Spinal cord (tissue), 10 donors: ENCODE results near the gene PRDX1. TPM values are rescaled to one million over a fixed set of nuclear protein-coding genes. Genes with fewer than 3 reads are reported as not detected.

Experiments
- DNase-seq, 6 donors: peaks; one replicate each; pipeline versions ENCODE4 v3.0.0 to v3.0.0-alpha.2; 2013 to 2015; ENCODE audit warnings: low spot score in 6 of 6, low read depth in 4 of 6
- H3K27ac ChIP-seq: one replicate; pipeline ENCODE4 v1.5.1; 2013; ENCODE audit warnings: low read depth, low read length, control low read depth
- H3K27me3 ChIP-seq: one replicate; pipeline ENCODE4 v1.6.1; 2013; ENCODE audit warnings: low read length; ENCODE audit not compliant: control insufficient read depth, insufficient read depth
- H3K36me3 ChIP-seq: one replicate; pipeline ENCODE4 v1.6.1; 2013; ENCODE audit warnings: low read length; ENCODE audit not compliant: control insufficient read depth, insufficient read depth
- H3K4me1 ChIP-seq: one replicate; pipeline ENCODE4 v1.6.1; 2013; ENCODE audit warnings: low read length; ENCODE audit not compliant: control insufficient read depth, insufficient read depth
- H3K4me3 ChIP-seq: one replicate; pipeline ENCODE4 v1.5.1; 2013; ENCODE audit warnings: low read depth, low read length, control low read depth
- H3K9me3 ChIP-seq: one replicate; pipeline ENCODE4 v1.6.1; 2013; ENCODE audit warnings: low read length; ENCODE audit not compliant: control insufficient read depth, insufficient read depth
- whole genome bisulfite sequencing: methylation state at CpG from one replicate; pipeline ENCODE4 v1.1.5; 2013; ENCODE audit warnings: missing lambda C conversion rate; ENCODE audit not compliant: insufficient coverage; 5-methylcytosine and 5-hydroxymethylcytosine counted together
- long read RNA-seq, 4 donors: transcript quantifications; one replicate each; lab custom pipeline, GENCODE V29; 2026
- polyA plus RNA-seq, 2 donors: library from polyadenylated mRNA; unstranded; fragments of 120-200 nt; gene quantifications; one replicate each; pipeline ENCODE4 v1.2.1, GENCODE V29; 2013; ENCODE audit not compliant: insufficient read length in 2 of 2
- total RNA-seq, 2 donors: library from RNA; depleted of rRNA in 1 of 2; stranded (reverse); fragments of 120-200 nt in 1 of 2; fragments of >200 nt in 1 of 2; gene quantifications; one replicate each; pipeline versions ENCODE4 v1.2.3 to v1.2.4, GENCODE V29; 2013 to 2014
- donor health status: healthy.

The PRDX1 gene
- total RNA-seq (100 to 1,000 TPM; 474 to 504 TPM), polyA plus RNA-seq (100 to 1,000 TPM; 393 to 481 TPM)
- long read RNA-seq, donor 1, transcript PRDX1-202 (6 exons, 1,021 nt): major isoform, 330 of 405 reads
- long read RNA-seq, donor 1, transcript PRDX1-201 (6 exons, 1,234 nt): minor isoform, 5 of 405 reads
- long read RNA-seq, donor 1, partial matches to known transcripts: 70 of 405 reads
- long read RNA-seq, donor 1, other reads (novel, unspliced or antisense): 0 of 405 reads
- long read RNA-seq, donor 2, transcript PRDX1-202 (6 exons, 1,021 nt): major isoform, 131 of 148 reads
- long read RNA-seq, donor 2, partial matches to known transcripts: 17 of 148 reads
- long read RNA-seq, donor 2, other reads (novel, unspliced or antisense): 0 of 148 reads
- long read RNA-seq, donor 3, transcript PRDX1-202 (6 exons, 1,021 nt): major isoform, 171 of 203 reads
- long read RNA-seq, donor 3, partial matches to known transcripts: 32 of 203 reads
- long read RNA-seq, donor 3, other reads (novel, unspliced or antisense): 0 of 203 reads
- long read RNA-seq, donor 4, transcript PRDX1-202 (6 exons, 1,021 nt): major isoform, 296 of 1,325 reads
- long read RNA-seq, donor 4, partial matches to known transcripts: 963 of 1,325 reads
- long read RNA-seq, donor 4, other reads (novel, unspliced or antisense): 66 of 1,325 reads

DNA sequence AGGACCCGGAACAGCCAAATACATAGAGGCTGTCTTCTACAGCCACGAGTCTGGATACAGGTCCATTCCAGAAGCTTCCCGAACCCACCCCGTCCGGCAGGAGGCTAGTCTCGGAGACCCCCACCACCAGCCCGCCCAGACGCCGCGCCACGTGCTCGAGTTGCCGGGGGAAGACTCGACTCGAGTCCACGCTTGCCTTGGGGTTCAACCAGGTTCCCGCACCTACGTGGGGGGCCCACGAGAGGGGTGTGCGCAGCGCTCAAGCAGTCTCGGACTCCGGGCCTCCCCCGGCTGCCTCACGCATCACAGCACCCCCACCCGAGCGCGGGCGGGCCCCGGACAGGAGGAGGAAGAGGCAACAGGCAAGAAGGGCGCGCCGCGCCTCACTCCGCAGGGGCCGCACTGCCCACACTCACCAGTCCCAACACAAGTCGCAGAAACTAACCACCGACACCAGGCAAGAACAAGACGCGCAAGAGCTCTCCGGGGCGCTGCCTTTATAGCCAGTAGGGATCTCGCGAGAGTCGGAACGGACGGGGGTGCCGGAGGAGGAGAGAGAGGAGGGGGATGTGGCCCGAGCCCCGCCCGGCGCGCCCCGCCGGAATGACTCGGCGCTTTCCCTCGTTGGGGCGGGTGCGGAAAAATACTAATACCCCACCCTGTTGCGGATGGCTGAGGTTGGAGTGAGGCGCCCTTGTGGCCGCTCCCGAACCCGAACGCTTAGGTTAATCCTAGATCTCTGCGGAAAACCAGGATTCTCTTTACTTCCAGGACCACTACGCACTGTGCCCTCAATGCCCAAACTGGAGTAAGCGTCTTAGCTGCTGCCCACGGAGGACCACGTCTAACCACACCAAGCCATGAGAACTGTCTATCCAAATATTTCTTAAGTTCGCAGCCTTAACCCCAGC lies at the start of gene PRDX1:
Gene PRDX1 (minus strand): TSS at position 472 of the 911 bp plus-strand sequence. CDS start 2,841 bp downstream, outside the sequence.
- Histone ChIP-seq H3K36me3 (peaks cover 11% of the 10 kb centered on the region), H3K4me1 (peaks cover 25% of the 10 kb centered on the region), H3K4me3 (peak within 1 kb of the TSS; percentile 87), H3K9me3 (no peaks in the 10 kb centered on the region), H3K27ac (peak within 1 kb of the TSS; percentile 89), H3K27me3 (no peaks in the 10 kb centered on the region)
- under 1% methylated on average over 37 of the region's 72 CpGs for WGBS
- peak; percentile 90 to 99 (median 93) for DNase-seq

DNA sequence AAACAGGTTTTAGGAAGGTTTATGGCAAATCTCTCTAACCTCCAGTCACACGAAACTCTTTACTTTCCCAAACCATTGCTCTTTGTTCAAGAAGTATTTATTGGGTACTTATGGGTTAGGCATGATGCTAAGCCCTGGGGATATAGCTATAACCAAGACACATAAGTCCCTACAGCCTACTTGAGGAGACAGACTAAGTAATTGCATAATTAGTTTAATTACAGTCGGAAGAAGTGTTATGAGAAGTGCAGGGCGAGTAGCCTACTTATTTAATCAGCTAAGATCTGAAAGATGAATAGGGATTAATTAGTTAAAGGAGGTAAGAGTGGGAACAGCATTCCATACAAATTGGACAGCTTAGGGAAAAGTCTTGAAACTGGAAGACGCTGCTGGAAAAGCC lies 48.9 kb upstream of the PRDX1 start:
- Histone ChIP-seq H3K27me3 (no peaks in the 10 kb centered on the region), H3K27ac (no peak overlapping the region), H3K4me1 (no peaks in the 10 kb centered on the region), H3K9me3 (no peaks in the 10 kb centered on the region), H3K36me3 (peaks cover 31% of the 10 kb centered on the region), H3K4me3 (no peak overlapping the region)
- WGBS: 72% methylated on average over 3 of the region's 4 CpGs
- DNase-seq: peak in 1 of 6 donors; percentile 82

DNA sequence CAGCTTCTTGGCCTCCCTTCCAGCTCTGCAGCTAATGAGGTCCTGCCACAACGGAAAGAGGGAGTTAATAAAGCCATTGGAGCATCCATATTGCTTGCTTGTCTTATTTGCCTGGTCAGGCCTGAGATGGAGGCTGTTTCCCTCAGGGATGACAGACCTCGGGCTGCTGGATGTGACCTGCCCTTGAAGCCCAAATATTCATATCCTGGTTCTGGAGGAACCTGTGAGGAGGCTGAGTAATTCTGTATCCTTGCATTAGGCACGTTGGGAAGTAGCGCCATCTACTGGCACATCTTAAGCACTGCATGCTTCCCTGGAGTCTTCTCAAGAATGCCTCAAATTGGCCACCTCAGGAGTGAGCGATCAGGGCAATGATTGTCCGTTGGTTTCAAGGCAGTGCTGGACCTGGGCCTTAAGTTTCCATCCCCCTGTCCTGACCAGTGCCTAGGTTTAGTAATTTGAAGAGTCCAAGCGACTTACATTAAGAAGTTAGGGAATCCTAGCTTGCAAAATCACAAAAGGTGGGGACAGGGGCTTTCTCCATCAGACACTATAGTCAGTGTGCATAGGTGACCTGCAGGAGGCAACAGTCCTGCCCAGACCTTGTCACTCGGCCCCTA lies 48.4 kb upstream of the PRDX1 start:
- Histone ChIP-seq H3K4me3 (no peak overlapping the region), H3K36me3 (peaks cover 31% of the 10 kb centered on the region), H3K9me3 (no peaks in the 10 kb centered on the region), H3K27ac (no peak overlapping the region), H3K4me1 (no peaks in the 10 kb centered on the region), H3K27me3 (no peaks in the 10 kb centered on the region)
- WGBS: 0% methylated on average over 4 of the region's 8 CpGs
- peak; percentile 45 to 90 (median 54) for DNase-seq

DNA sequence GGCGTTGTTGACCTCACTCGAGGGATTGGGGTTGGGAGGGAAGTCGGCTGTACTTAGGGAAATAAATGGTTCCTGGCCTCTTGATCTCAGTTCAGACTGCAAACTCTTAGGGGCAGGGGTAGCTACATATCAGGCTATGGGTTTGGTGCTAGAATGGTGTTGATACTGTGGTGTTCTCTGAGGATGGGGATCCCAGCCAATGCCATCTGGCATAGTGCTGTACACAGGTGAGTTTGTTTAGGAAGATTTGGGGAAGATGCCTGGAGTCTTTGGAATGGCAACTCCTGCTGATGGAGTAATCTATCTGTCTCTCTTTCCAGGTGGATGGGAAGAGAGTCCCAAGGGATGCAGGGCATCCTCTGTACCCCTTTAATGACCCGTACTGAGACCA lies 47.9 kb upstream of the PRDX1 start:
- H3K27ac ChIP-seq: no peak overlapping the region
- no peak for DNase-seq
- H3K36me3 ChIP-seq: peaks cover 31% of the 10 kb centered on the region
- H3K9me3 ChIP-seq: no peaks in the 10 kb centered on the region
- no peaks in the 10 kb centered on the region for H3K4me1 ChIP-seq
- no peak overlapping the region for H3K4me3 ChIP-seq
- H3K27me3 ChIP-seq: no peaks in the 10 kb centered on the region
- 60% methylated on average over 4 of the region's 4 CpGs for WGBS

DNA sequence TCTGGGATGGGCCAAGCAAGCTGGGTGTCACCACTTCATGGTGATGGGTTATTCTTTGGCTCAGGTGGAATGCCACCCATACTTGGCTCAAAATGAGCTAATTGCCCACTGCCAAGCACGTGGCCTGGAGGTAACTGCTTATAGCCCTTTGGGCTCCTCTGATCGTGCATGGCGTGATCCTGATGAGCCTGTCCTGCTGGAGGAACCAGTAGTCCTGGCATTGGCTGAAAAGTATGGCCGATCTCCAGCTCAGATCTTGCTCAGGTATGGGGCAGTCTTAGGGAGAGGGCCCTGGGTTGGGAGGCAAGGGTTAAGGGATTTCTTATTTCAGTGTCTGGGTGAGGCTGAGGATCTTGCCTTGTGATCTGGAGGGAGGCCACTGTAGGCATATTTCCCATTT lies 46.7 kb upstream of the PRDX1 start:
- H3K9me3 ChIP-seq: no peaks in the 10 kb centered on the region
- H3K36me3 ChIP-seq: peaks cover 31% of the 10 kb centered on the region
- H3K27ac ChIP-seq: no peak overlapping the region
- H3K27me3 ChIP-seq: no peaks in the 10 kb centered on the region
- H3K4me1 ChIP-seq: no peaks in the 10 kb centered on the region
- 95% methylated on average over 4 of the region's 4 CpGs for WGBS
- DNase-seq: no peak
- H3K4me3 ChIP-seq: no peak overlapping the region

DNA sequence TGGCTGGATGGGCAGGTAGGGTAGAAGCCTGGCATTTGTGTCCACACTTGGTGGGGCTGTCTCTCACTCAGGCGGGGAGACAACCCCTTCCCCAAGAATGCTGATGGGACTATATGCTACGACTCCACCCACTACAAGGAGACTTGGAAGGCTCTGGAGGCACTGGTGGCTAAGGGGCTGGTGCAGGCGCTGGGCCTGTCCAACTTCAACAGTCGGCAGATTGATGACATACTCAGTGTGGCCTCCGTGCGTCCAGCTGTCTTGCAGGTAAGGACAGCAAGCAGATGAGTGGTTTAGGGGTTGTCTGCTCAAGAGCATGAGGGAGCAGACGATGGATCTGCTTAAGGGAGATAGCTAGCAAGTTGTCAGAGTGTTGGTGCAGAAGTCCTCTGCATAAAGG lies 46.2 kb upstream of the PRDX1 start:
- DNase-seq: no peak
- H3K27me3 ChIP-seq: no peaks in the 10 kb centered on the region
- no peaks in the 10 kb centered on the region for H3K4me1 ChIP-seq
- no peak overlapping the region for H3K27ac ChIP-seq
- 95% methylated on average over 7 of the region's 7 CpGs for WGBS
- no peak overlapping the region for H3K4me3 ChIP-seq
- no peaks in the 10 kb centered on the region for H3K9me3 ChIP-seq
- H3K36me3 ChIP-seq: peaks cover 33% of the 10 kb centered on the region

DNA sequence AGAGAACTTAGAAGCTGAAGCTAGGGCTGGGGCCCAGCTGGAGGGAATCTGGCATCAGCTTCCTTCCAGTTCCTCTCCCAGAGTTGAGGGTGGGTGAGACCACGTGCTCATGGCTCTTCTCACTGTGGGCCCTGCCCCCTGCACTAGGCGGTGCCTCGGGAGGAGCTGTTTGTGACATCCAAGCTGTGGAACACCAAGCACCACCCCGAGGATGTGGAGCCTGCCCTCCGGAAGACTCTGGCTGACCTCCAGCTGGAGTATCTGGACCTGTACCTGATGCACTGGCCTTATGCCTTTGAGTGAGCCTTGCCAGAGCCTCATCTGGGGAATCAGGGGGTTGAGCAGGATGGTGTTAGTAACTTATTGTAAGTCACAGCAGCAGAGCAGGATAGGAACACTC lies 45.0 kb upstream of the PRDX1 start:
- no peaks in the 10 kb centered on the region for H3K9me3 ChIP-seq
- no peaks in the 10 kb centered on the region for H3K27me3 ChIP-seq
- no peak overlapping the region for H3K27ac ChIP-seq
- no peaks in the 10 kb centered on the region for H3K4me1 ChIP-seq
- WGBS: 92% methylated on average over 5 of the region's 5 CpGs
- no peak overlapping the region for H3K4me3 ChIP-seq
- DNase-seq: no peak
- peaks cover 44% of the 10 kb centered on the region for H3K36me3 ChIP-seq

DNA sequence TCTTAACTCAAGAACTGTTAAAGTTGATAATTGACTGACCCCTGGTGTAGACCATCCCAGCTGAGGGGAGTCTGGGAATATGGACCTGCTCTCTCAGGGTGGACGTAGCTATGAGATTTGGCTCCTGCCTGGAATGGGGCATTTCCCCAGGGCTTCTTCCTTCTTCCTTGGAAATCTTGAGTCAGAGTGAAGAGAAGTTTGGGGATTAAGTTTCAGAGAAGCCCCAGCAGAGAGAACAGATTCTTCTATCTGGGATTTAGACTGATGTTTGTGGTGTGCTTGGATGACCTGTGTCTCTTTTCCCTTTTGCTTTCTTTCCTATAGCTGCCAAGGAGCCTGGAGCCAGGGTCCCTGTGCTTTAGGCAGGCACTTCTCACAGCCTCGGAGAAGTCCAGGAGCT lies 42.2 kb upstream of the PRDX1 start:
- Histone ChIP-seq H3K27ac (no peak overlapping the region), H3K4me1 (no peaks in the 10 kb centered on the region), H3K27me3 (no peaks in the 10 kb centered on the region), H3K4me3 (no peak overlapping the region), H3K36me3 (peaks cover 53% of the 10 kb centered on the region), H3K9me3 (no peaks in the 10 kb centered on the region)
- DNase-seq: no peak
- WGBS: 83% methylated on average over 2 of the region's 2 CpGs

DNA sequence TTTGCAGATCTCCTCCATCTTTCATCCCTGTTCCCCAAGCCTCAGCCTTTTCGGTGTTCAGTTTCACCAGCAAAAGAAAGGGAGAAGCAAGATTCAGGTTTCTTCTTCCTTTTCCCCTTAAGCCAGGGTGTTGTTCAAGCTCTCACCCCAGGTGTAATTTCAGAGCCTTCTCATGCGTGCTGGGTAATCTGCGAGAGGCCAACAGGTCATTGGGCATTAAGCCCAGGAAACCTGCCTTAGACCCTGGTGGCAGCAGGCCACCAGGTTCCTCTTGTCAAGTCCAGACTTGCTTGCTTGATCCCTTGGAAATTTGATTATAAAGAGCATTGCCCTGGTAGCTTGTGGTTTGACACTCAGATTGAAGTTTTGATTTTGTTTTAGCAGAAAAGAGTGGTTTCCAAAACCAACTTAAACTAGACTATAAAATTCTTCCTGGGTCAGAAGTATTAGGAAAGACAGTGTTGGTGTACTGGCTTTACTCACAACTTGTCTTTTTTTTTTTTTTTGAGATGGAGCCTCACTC lies 35.8 kb upstream of the PRDX1 start:
- Histone ChIP-seq H3K27me3 (no peaks in the 10 kb centered on the region), H3K36me3 (peaks cover 24% of the 10 kb centered on the region), H3K27ac (no peak overlapping the region), H3K4me1 (no peaks in the 10 kb centered on the region), H3K9me3 (no peaks in the 10 kb centered on the region), H3K4me3 (no peak overlapping the region)
- WGBS: 90% methylated on average over 3 of the region's 3 CpGs
- no peak for DNase-seq
